GM08714 (cell line): ENCODE results near the gene MIA2.
A peak's percentile ranks its signal among the peaks of the same experiment; 100 is the strongest.

Source experiments
- H3K4me3 ChIP-seq: fragments of 200-500 bp; sonication (Bioruptor generic); 2 replicates; pipeline ENCODE4 v1.5.1; 2014; ENCODE audit warnings: mild to moderate bottlenecking, low read length, inconsistent platforms
- ZNF274 ChIP-seq: IDR thresholded peaks from 2 replicates; pipeline ENCODE4 v1.6.1; 2012; ENCODE audit warnings: mild to moderate bottlenecking, low read depth, low read length

MIA2 gene

GRCh38 chr14:39432619-39433451 lies 199.1 kb downstream of the MIA2 start:
- no peak for TF ChIP-seq ZNF274
- H3K4me3 ChIP-seq: peak overlapping the region; percentile 87

GRCh38 chr14:39433452-39433813 lies 199.7 kb downstream of the MIA2 start:
- no peak for TF ChIP-seq ZNF274
- H3K4me3 ChIP-seq: peak overlapping the region; percentile 87

- TF ChIP-seq ZNF274: no peak
- H3K4me3 ChIP-seq: no peak overlapping the region
Measured at GRCh38 chr14:39434401-39434800, 200.7 kb downstream of the MIA2 start.

GRCh38 chr14:39435241-39435640 lies 201.5 kb downstream of the MIA2 start:
- no peak for TF ChIP-seq ZNF274
- H3K4me3 ChIP-seq: no peak overlapping the region
